ENCODE results near the gene C10orf105.

Gene C10orf105, protein sequence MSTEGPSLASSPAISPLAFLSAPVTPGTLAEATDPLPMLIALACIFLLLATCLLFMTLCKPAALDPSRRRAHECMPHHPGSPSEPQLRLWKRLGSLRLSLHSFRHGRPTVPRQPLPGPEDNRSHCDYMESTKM

DNA sequence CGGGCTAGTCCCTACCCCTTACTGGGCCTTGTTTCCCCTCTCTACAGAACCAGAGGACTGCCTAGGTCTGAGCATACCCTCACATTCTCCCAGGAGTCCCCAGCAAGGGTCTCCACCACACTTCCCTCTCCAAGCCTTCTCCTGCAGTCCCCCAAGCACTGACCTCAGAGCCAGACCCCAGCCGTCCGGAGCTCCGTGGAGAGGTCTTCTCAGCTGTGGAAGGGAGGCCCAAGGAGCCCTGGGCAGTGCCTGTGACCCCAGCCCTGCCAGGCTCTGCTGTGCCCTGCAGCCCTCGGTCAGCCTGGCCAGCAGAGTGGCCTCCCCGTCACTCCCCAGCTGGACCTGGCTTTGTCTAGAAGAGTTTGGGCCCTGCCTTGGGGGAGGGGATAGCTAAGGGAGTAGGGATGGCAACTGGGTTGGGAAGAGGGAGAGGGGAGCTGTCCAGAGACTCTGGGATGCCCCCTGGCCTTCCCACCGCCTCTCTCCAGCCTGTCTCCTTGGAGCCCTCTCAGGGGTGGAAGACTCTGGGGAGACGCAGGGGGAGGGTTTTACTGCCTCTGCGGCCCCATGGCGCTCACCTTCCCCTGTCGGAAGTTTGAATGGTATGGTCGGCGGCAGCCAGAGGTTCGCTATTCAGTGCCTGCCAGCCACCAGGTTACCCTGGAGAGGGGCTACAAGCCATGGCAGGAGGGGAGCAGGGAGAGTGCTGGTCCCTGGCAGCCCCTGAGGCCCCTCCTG, at the start of gene C10orf105:
C10orf105 (minus strand) TSS at position 315 of the 738 bp plus-strand sequence. CDS start 3,441 bp downstream, outside the sequence.
- DNase-seq (ENCODE audit: low spot score): no peak

GRCh38 chr10:71767420-71768035, 48.0 kb upstream of the C10orf105 start:
- peak; percentile 23 for DNase-seq (ENCODE audit: low spot score)

DNA sequence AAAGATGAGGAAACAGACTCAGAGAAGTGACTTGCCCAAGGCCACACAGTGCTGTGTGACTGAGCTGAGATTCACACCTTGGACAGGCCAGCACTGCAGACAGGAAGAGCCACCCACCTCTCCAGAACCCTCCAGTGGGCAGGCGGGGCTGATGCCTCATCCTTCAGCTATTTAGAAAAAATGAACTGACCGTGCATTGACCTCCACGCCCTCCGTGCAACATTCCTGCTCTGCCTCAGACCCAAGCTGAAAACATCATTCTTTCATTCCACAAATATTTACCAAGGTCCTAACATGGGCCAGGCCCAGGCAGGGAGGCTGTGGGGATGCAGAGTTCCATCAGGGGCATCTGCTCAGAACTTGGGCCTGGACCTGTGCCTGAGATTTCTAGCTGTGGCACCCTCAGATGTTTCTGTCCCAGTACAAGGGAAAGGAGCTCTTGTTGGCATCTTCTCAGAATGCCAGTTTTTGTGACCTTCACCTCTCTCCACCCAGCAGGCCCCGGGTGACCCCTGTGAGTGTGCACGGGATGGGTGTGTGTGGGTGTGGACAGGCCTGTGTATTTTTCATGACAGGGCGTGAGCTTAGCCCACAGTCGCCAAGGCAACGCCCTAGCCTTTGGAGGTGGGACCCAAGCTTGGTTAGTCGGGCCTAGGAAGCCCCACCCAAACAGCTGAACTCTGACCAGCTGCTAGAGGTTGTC, 47.3 kb upstream of the C10orf105 start:
- DNase-seq (ENCODE audit: low spot score): peak; percentile 89

GRCh38 chr10:71765906-71766716, 46.5 kb upstream of the C10orf105 start:
- no peak for DNase-seq (ENCODE audit: low spot score)

DNA sequence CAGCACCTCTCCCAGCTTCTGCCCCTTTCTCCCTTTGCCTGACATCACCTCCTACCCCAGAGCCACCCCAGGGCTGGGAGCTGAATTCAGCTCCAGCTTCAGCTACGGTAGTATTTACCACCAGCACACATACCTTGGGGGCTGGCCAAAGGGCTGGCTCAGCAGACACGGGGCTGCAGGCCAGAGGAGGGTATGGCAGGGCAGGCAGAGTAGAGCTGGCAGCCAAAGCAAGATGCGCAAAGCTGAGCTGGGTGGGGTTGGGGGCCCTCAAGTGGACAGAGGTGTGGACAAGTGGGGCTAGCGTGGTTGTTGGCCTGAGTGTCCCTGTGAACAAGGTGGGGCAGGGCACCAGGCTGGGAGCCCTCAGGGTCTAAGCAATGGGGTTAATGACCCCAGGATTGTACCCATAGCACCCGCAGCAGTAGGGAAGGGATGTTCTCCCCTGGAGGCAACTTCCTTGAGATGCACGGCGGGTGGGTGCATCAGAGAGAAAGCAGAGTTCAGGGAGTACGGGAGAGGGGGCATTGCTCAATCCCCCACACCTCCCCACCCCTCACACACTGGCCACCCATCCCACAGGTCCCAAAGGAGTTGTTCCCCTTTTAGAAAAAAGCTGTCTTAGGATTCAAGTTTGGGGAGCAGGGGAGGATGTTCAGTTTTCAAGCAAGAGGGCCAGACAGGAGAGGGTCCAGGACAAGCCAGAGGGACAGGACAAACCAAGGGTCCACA, 45.8 kb upstream of the C10orf105 start:
- no peak for DNase-seq (ENCODE audit: low spot score)

- DNase-seq (ENCODE audit: low spot score): no peak
These were observed 44.0 kb upstream of the C10orf105 start for GRCh38 chr10:71763352-71764127.

DNA sequence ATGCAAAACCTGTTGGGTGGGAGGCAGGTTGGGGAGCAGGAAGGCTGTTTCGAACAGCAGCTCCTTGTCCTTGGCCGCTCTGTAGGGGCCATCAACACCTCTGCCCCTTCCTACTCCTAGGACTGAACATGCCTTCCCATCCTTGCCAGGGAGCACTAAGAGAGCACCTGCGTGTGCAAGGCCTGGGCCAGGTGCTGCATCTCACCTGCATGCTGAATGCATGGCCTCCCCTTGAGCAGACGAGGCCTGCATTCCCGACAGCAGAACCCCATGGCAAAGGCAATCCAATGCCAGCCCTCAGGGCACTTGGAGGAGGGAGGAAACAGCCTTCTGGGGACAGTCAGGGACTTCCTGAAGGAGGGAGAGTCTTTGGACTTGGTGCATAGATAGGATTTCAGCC, 42.7 kb upstream of the C10orf105 start:
- DNase-seq (ENCODE audit: low spot score): no peak

DNA sequence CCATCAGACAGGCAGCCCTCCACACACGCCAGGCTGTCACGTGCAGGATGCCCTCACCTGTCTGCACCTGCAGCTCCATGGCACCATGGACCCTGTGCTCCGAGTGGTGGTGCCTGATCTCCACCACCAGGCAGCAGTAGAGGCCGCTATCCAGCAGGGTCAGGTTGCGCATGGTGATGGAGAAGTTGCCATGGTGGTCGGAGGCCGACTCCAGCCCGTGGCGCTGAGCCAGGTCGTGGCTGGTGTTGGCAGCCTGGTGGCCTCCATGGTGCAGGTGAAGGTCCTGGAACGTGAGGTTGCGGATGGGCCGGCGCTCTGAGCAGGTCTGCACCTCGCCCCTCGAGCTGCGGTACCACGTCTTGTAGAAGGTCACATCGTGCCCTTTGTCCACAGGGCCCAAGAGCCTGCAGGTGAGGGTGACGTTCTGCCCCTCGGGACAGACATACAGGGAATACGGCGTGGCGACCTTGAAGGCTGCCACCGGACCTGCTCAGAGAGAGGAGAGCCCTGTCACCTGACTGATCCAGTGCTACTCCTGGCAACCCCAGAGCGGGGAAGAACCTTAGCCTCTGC, 42.0 kb upstream of the C10orf105 start:
- DNase-seq (ENCODE audit: low spot score): no peak

DNA sequence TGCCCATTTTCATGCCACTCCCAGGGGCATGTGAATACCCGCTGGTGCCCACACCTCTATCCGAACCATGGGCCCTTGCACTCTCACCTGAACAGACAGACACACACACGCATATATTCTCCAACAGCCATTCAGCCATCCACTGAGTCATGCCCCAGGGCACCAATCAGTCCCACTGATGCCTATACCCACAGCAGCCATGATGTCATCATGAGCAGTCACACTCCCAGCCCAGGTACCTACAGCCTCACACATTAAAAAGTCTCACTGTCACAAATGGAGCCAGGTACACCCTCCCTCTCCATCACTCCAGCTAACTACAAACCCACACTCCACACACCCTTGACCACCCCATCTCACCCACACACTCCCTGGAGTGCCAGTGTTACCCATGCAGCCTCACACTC, 41.5 kb upstream of the C10orf105 start:
- no peak for DNase-seq (ENCODE audit: low spot score)

DNA sequence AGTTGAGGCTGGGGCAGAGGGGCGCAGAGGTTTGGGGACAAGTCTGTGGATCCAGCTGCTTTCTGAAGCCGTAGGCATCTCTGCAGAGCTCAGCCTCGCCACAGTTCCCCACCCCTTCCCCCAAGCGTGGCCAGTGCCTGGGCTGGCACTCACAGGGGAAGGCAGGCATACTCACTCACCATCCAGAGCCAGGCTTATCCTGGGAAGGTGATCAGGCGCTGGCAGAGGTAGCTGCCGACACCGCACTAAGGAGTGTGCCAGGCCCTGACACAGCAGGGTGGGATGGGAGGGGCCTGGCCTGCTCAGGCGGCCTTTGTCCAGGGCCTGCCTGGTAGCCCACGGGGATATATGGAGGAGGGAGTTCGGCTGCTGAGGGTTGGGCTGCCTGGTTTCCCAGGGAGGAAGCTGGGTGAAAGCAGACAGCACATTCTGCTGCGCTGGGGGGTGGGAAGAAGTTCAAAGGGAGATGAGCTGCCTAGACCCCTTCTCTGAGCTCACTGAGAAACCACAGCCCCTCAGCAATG, 37.9 kb upstream of the C10orf105 start:
- DNase-seq (ENCODE audit: low spot score): no peak

- no peak for DNase-seq (ENCODE audit: low spot score)
These were observed 37.0 kb upstream of the C10orf105 start for GRCh38 chr10:71756311-71757191.

- DNase-seq (ENCODE audit: low spot score): no peak
These were observed 35.8 kb upstream of the C10orf105 start for GRCh38 chr10:71755179-71755879.

GRCh38 chr10:71754562-71754961, 35.0 kb upstream of the C10orf105 start:
- DNase-seq (ENCODE audit: low spot score): no peak

DNA sequence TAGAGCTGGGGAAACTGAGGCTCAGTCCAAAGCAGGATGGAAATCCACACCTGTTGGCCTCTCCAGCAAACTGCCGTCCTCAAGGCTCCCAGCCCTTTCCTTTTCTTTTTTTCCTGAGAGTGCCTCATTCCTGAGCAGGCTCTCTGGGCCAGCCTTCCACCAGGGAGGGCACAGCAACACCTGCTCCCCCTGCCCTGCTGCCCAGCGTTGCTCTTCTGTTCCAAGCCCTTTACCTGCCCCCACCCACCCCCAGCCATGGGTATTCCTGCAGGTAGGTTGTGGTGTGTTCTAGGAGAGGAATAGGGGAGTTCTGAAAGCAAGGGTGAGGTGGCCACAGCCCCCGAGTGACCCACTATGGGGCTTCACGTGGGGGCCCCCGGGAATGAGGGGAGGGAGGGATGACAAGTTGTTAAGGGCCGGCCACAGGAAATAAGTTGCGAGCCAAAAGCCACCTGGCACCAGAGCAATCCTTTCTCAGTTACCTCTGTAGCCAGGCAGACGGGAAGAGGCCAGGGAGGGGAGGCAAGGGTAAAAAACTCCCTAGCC, 34.5 kb upstream of the C10orf105 start:
- DNase-seq (ENCODE audit: low spot score): no peak

DNA sequence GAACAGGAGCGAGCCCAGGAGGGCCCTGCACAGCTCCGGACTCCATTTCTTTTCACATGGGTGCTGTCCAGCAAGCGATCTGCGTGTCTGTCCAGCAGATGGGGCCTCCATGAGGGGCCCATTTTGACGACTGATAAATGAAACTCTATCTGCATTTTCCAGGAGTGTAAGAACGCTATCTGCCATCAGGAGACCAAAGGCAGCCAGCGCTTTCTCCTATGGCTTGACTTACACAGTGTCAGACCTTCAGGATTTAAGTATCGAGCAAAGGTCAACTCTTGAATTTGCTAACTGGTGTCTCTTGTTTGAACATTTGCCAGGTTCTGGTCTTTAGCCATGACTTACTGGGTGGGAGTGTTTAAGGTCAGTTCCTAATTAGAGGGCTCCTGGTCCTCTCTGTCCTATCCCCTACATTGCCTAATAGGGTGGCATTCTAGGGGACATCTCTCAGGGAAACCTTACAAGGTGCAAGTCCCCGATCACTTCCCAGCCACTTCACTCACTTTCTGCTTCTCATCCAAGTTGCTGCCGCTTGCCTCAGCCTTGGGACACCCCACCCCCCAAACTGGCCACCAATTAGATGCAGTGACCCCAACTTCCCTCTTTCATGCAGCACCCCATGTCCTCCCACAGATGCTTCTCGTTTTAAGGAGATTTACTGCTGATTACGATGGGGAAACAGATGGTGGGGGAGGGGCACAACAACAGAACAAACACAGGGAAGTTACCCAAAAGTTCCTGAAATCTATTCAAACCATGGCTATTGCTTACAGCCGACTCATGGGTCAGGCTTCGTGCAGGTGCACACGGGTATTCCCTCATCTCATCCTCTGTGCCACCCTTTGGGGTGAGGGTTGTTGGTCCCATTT, 33.7 kb upstream of the C10orf105 start:
- no peak for DNase-seq (ENCODE audit: low spot score)

- DNase-seq (ENCODE audit: low spot score): no peak
These were observed 33.0 kb upstream of the C10orf105 start for GRCh38 chr10:71752391-71753090.

Data from LoVo (cell line).